ENCODE results near the gene TCEA2.
"Not testable (repeated sequence)": the region's sequence is repeated elsewhere in the genome, so short reads cannot be mapped to it uniquely, and the experiment has no call there.

Gene TCEA2

GRCh38 chr20:64111841-64112641 is 49.0 kb downstream of the TCEA2 start:
- no peaks in the 10 kb centered on the region for H3K36me3 ChIP-seq (ENCODE audit: control insufficient read depth in 1 of 2, insufficient read depth in 2 of 2, low read length in 2 of 2)
- no peaks in the 10 kb centered on the region for H3K27me3 ChIP-seq (ENCODE audit: control insufficient read depth in 1 of 2, insufficient read depth in 2 of 2, low read length in 2 of 2)
- no peaks in the 10 kb centered on the region for H3K4me1 ChIP-seq (ENCODE audit: control insufficient read depth in 1 of 2, insufficient read depth in 2 of 2, low read length in 2 of 2)
- no peaks in the 10 kb centered on the region for H3K9me3 ChIP-seq (ENCODE audit: control insufficient read depth in 1 of 2, low read length in 2 of 2)
- no peak overlapping the region for H3K4me3 ChIP-seq (ENCODE audit: low read depth in 1 of 2, low read length in 2 of 2)
- no peak overlapping the region for H3K9ac ChIP-seq (ENCODE audit: low read depth in 1 of 2, low read length in 2 of 2)
- no peak overlapping the region for H3K27ac ChIP-seq (ENCODE audit: low read depth, low read length)

GRCh38 chr20:64112691-64113443 is 49.9 kb downstream of the TCEA2 start:
- H3K27me3 ChIP-seq (ENCODE audit: control insufficient read depth in 1 of 2, insufficient read depth in 2 of 2, low read length in 2 of 2): no peaks in the 10 kb centered on the region
- H3K9ac ChIP-seq (ENCODE audit: low read depth in 1 of 2, low read length in 2 of 2): no peak overlapping the region
- H3K27ac ChIP-seq (ENCODE audit: low read depth, low read length): no peak overlapping the region
- no peaks in the 10 kb centered on the region for H3K9me3 ChIP-seq (ENCODE audit: control insufficient read depth in 1 of 2, low read length in 2 of 2)
- H3K4me1 ChIP-seq (ENCODE audit: control insufficient read depth in 1 of 2, insufficient read depth in 2 of 2, low read length in 2 of 2): no peaks in the 10 kb centered on the region
- H3K36me3 ChIP-seq (ENCODE audit: control insufficient read depth in 1 of 2, insufficient read depth in 2 of 2, low read length in 2 of 2): no peaks in the 10 kb centered on the region
- no peak overlapping the region for H3K4me3 ChIP-seq (ENCODE audit: low read depth in 1 of 2, low read length in 2 of 2)

- Histone ChIP-seq H3K4me1 (ENCODE audit: control insufficient read depth in 1 of 2, insufficient read depth in 2 of 2, low read length in 2 of 2) (no peaks in the 10 kb centered on the region), H3K4me3 (ENCODE audit: low read depth in 1 of 2, low read length in 2 of 2) (no peak overlapping the region), H3K27ac (ENCODE audit: low read depth, low read length) (no peak overlapping the region), H3K27me3 (ENCODE audit: control insufficient read depth in 1 of 2, insufficient read depth in 2 of 2, low read length in 2 of 2) (no peaks in the 10 kb centered on the region), H3K9me3 (ENCODE audit: control insufficient read depth in 1 of 2, low read length in 2 of 2) (no peaks in the 10 kb centered on the region), H3K36me3 (ENCODE audit: control insufficient read depth in 1 of 2, insufficient read depth in 2 of 2, low read length in 2 of 2) (no peaks in the 10 kb centered on the region), H3K9ac (ENCODE audit: low read depth in 1 of 2, low read length in 2 of 2) (no peak overlapping the region)
Observed at GRCh38 chr20:64113444-64113775, 50.4 kb downstream of the TCEA2 start.

- Histone ChIP-seq H3K9me3 (ENCODE audit: control insufficient read depth in 1 of 2, low read length in 2 of 2) (no peaks in the 10 kb centered on the region), H3K9ac (ENCODE audit: low read depth in 1 of 2, low read length in 2 of 2) (no peak overlapping the region), H3K27me3 (ENCODE audit: control insufficient read depth in 1 of 2, insufficient read depth in 2 of 2, low read length in 2 of 2) (no peaks in the 10 kb centered on the region), H3K4me1 (ENCODE audit: control insufficient read depth in 1 of 2, insufficient read depth in 2 of 2, low read length in 2 of 2) (no peaks in the 10 kb centered on the region), H3K36me3 (ENCODE audit: control insufficient read depth in 1 of 2, insufficient read depth in 2 of 2, low read length in 2 of 2) (no peaks in the 10 kb centered on the region), H3K4me3 (ENCODE audit: low read depth in 1 of 2, low read length in 2 of 2) (no peak overlapping the region), H3K27ac (ENCODE audit: low read depth, low read length) (no peak overlapping the region)
Observed at GRCh38 chr20:64113796-64114355, 50.9 kb downstream of the TCEA2 start.

GRCh38 chr20:64114356-64114971 is 51.5 kb downstream of the TCEA2 start:
- no peak overlapping the region for H3K27ac ChIP-seq (ENCODE audit: low read depth, low read length)
- no peaks in the 10 kb centered on the region for H3K36me3 ChIP-seq (ENCODE audit: control insufficient read depth in 1 of 2, insufficient read depth in 2 of 2, low read length in 2 of 2)
- H3K9ac ChIP-seq (ENCODE audit: low read depth in 1 of 2, low read length in 2 of 2): no peak overlapping the region
- H3K27me3 ChIP-seq (ENCODE audit: control insufficient read depth in 1 of 2, insufficient read depth in 2 of 2, low read length in 2 of 2): no peaks in the 10 kb centered on the region
- no peak overlapping the region for H3K4me3 ChIP-seq (ENCODE audit: low read depth in 1 of 2, low read length in 2 of 2)
- no peaks in the 10 kb centered on the region for H3K4me1 ChIP-seq (ENCODE audit: control insufficient read depth in 1 of 2, insufficient read depth in 2 of 2, low read length in 2 of 2)
- H3K9me3 ChIP-seq (ENCODE audit: control insufficient read depth in 1 of 2, low read length in 2 of 2): no peaks in the 10 kb centered on the region

- Histone ChIP-seq H3K4me1 (ENCODE audit: control insufficient read depth in 1 of 2, insufficient read depth in 2 of 2, low read length in 2 of 2) (peaks cover 3 to 6% of the 10 kb centered on the region in 2 donors), H3K4me3 (ENCODE audit: low read depth in 1 of 2, low read length in 2 of 2) (no peak overlapping the region), H3K9ac (ENCODE audit: low read depth in 1 of 2, low read length in 2 of 2) (no peak overlapping the region), H3K27ac (ENCODE audit: low read depth, low read length) (no peak overlapping the region), H3K9me3 (ENCODE audit: control insufficient read depth in 1 of 2, low read length in 2 of 2) (no peaks in the 10 kb centered on the region), H3K36me3 (ENCODE audit: control insufficient read depth in 1 of 2, insufficient read depth in 2 of 2, low read length in 2 of 2) (no peaks in the 10 kb centered on the region), H3K27me3 (ENCODE audit: control insufficient read depth in 1 of 2, insufficient read depth in 2 of 2, low read length in 2 of 2) (no peaks in the 10 kb centered on the region)
Observed at GRCh38 chr20:64115171-64115911, 52.3 kb downstream of the TCEA2 start.

- H3K36me3 ChIP-seq (ENCODE audit: control insufficient read depth in 1 of 2, insufficient read depth in 2 of 2, low read length in 2 of 2): no peaks in the 10 kb centered on the region
- no peak overlapping the region for H3K9ac ChIP-seq (ENCODE audit: low read depth in 1 of 2, low read length in 2 of 2)
- no peak overlapping the region for H3K4me3 ChIP-seq (ENCODE audit: low read depth in 1 of 2, low read length in 2 of 2)
- H3K9me3 ChIP-seq (ENCODE audit: control insufficient read depth in 1 of 2, low read length in 2 of 2): no peaks in the 10 kb centered on the region
- H3K27ac ChIP-seq (ENCODE audit: low read depth, low read length): no peak overlapping the region
- H3K4me1 ChIP-seq (ENCODE audit: control insufficient read depth in 1 of 2, insufficient read depth in 2 of 2, low read length in 2 of 2): peaks cover 3 to 7% of the 10 kb centered on the region in 2 donors
- H3K27me3 ChIP-seq (ENCODE audit: control insufficient read depth in 1 of 2, insufficient read depth in 2 of 2, low read length in 2 of 2): peaks cover 0 to 2% of the 10 kb centered on the region in 2 donors
Observed at GRCh38 chr20:64116016-64116415, 53.0 kb downstream of the TCEA2 start.

- Histone ChIP-seq H3K9ac (ENCODE audit: low read depth in 1 of 2, low read length in 2 of 2) (no peak overlapping the region), H3K36me3 (ENCODE audit: control insufficient read depth in 1 of 2, insufficient read depth in 2 of 2, low read length in 2 of 2) (no peaks in the 10 kb centered on the region), H3K4me3 (ENCODE audit: low read depth in 1 of 2, low read length in 2 of 2) (no peak overlapping the region), H3K4me1 (ENCODE audit: control insufficient read depth in 1 of 2, insufficient read depth in 2 of 2, low read length in 2 of 2) (peaks cover 3 to 7% of the 10 kb centered on the region in 2 donors), H3K27ac (ENCODE audit: low read depth, low read length) (no peak overlapping the region), H3K27me3 (ENCODE audit: control insufficient read depth in 1 of 2, insufficient read depth in 2 of 2, low read length in 2 of 2) (peaks cover 0 to 9% of the 10 kb centered on the region in 2 donors), H3K9me3 (ENCODE audit: control insufficient read depth in 1 of 2, low read length in 2 of 2) (no peaks in the 10 kb centered on the region)
Observed at GRCh38 chr20:64116541-64117431, 53.8 kb downstream of the TCEA2 start.

GRCh38 chr20:64117432-64117777 is 54.4 kb downstream of the TCEA2 start:
- not testable (repeated sequence) for H3K9me3 ChIP-seq (ENCODE audit: control insufficient read depth in 1 of 2, low read length in 2 of 2); H3K36me3 ChIP-seq (ENCODE audit: control insufficient read depth in 1 of 2, insufficient read depth in 2 of 2, low read length in 2 of 2); H3K27ac ChIP-seq (ENCODE audit: low read depth, low read length); H3K9ac ChIP-seq (ENCODE audit: low read depth in 1 of 2, low read length in 2 of 2); H3K4me3 ChIP-seq (ENCODE audit: low read depth in 1 of 2, low read length in 2 of 2); H3K4me1 ChIP-seq (ENCODE audit: control insufficient read depth in 1 of 2, insufficient read depth in 2 of 2, low read length in 2 of 2)
- H3K27me3 ChIP-seq (ENCODE audit: control insufficient read depth in 1 of 2, insufficient read depth in 2 of 2, low read length in 2 of 2): peaks cover 0 to 12% of the 10 kb centered on the region in 2 donors

All from duodenal mucosa (tissue), 2 donors.